Breast epithelium (tissue), 3 donors: Measurements from ENCODE around the gene HLA-DMB.

ENCODE experiments used
- POLR2A ChIP-seq: fragments of 450-650 bp; IDR thresholded peaks from one replicate; pipeline ENCODE4 v1.6.1; 2016; ENCODE audit warnings: antibody characterized with exemption, mild to moderate bottlenecking, moderate library complexity
- POLR2AphosphoS5 ChIP-seq, 3 donors: sonication (generic); formaldehyde crosslinking; IDR thresholded peaks; one replicate each; pipeline ENCODE4 v1.6.1; 2017; ENCODE audit warnings: antibody characterized with exemption in 3 of 3
- TF ChIP-seq, protein P1 (sequence below), 3 donors: fragments of 450-650 bp; IDR thresholded peaks; one replicate each; pipeline ENCODE4 v1.5.1; 2016 to 2017; ENCODE audit warnings: antibody characterized with exemption in 3 of 3, mild to moderate bottlenecking in 3 of 3, moderate library complexity in 3 of 3

DNA sequence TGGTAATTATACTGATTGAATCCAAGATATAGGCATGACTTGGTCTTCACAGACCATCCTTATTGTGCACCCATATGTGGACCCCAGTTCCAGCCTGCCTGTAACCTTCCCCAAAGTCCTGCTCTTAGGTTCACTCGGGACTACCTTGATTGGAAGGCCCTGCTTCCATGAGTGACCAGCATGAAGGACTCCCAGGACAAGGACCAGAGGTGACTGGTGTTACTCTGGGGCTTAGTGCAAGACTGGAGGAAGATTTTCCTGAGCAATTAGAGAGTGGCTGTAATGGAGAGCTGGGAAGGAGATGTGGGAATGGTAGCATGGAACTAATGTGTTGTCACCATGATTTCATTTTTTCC, 42.6 kb upstream of the HLA-DMB start:
- TF ChIP-seq POLR2AphosphoS5 (IDR thresholded peaks at IDR 0.05), result no peak
- TF ChIP-seq, protein P1, sequence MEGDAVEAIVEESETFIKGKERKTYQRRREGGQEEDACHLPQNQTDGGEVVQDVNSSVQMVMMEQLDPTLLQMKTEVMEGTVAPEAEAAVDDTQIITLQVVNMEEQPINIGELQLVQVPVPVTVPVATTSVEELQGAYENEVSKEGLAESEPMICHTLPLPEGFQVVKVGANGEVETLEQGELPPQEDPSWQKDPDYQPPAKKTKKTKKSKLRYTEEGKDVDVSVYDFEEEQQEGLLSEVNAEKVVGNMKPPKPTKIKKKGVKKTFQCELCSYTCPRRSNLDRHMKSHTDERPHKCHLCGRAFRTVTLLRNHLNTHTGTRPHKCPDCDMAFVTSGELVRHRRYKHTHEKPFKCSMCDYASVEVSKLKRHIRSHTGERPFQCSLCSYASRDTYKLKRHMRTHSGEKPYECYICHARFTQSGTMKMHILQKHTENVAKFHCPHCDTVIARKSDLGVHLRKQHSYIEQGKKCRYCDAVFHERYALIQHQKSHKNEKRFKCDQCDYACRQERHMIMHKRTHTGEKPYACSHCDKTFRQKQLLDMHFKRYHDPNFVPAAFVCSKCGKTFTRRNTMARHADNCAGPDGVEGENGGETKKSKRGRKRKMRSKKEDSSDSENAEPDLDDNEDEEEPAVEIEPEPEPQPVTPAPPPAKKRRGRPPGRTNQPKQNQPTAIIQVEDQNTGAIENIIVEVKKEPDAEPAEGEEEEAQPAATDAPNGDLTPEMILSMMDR (IDR thresholded peaks at IDR 0.05), result no peak
- no peak for TF ChIP-seq POLR2A
